GM21526 (cell line): ENCODE results near the gene ADGRD1.
"Not testable (repeated sequence)": the region's sequence is repeated elsewhere in the genome, so short reads cannot be mapped to it uniquely, and the experiment has no call there.

Experiments
- ATAC-seq: cut with Tn5 transposase; IDR thresholded peaks from one replicate; pipeline ENCODE4 v1.9.1; 2021; ENCODE audit warnings: moderate library complexity; ENCODE audit not compliant: unreplicated experiment, low FRiP score

ADGRD1 gene

GRCh38 chr12:130937063-130937462, 16.6 kb upstream of the ADGRD1 start:
- no peak for ATAC-seq

GRCh38 chr12:130937546-130937945, 16.2 kb upstream of the ADGRD1 start:
- ATAC-seq: not testable (repeated sequence)

GRCh38 chr12:130938186-130938585, 15.5 kb upstream of the ADGRD1 start:
- ATAC-seq: no peak

- no peak for ATAC-seq
Observed at GRCh38 chr12:130944878-130945277, 8.8 kb upstream of the ADGRD1 start.

- no peak for ATAC-seq
Observed at GRCh38 chr12:130945786-130946492, 7.8 kb upstream of the ADGRD1 start.

- ATAC-seq: no peak
Observed at GRCh38 chr12:130947028-130947613, 6.6 kb upstream of the ADGRD1 start.

GRCh38 chr12:130948136-130948535, 5.6 kb upstream of the ADGRD1 start:
- ATAC-seq: no peak

GRCh38 chr12:130948751-130949150, 5.0 kb upstream of the ADGRD1 start:
- ATAC-seq: no peak

GRCh38 chr12:130949806-130950205, 3.9 kb upstream of the ADGRD1 start:
- ATAC-seq: no peak

- ATAC-seq: no peak
Observed at GRCh38 chr12:130951636-130952035, 2.1 kb upstream of the ADGRD1 start.

- no peak for ATAC-seq
Observed at GRCh38 chr12:130952171-130952954, 1.3 kb upstream of the ADGRD1 start.

GRCh38 chr12:130954544-130954831, 781 bp downstream of the ADGRD1 start:
- ATAC-seq: no peak

GRCh38 chr12:130955238-130955816, 1.6 kb downstream of the ADGRD1 start:
- ATAC-seq: no peak

GRCh38 chr12:130956009-130956408, 2.3 kb downstream of the ADGRD1 start:
- ATAC-seq: no peak

- no peak for ATAC-seq
Observed at GRCh38 chr12:130956456-130957303, 3.0 kb downstream of the ADGRD1 start.

GRCh38 chr12:130957304-130957621, 3.6 kb downstream of the ADGRD1 start:
- no peak for ATAC-seq

- no peak for ATAC-seq
Observed at GRCh38 chr12:130958557-130959140, 4.9 kb downstream of the ADGRD1 start.

GRCh38 chr12:130959632-130960031, 5.9 kb downstream of the ADGRD1 start:
- ATAC-seq: no peak

- ATAC-seq: no peak
Observed at GRCh38 chr12:130960058-130960457, 6.4 kb downstream of the ADGRD1 start.

GRCh38 chr12:130960787-130961186, 7.1 kb downstream of the ADGRD1 start:
- ATAC-seq: no peak
